Skeletal muscle satellite cell (primary cell): ENCODE results near the gene FURIN.
"Not testable (repeated sequence)": the region's sequence is repeated elsewhere in the genome, so short reads cannot be mapped to it uniquely, and the experiment has no call there.

Experiments
- H3K27me3 ChIP-seq: 2 replicates; pipeline ENCODE4 v1.7.0; 2013; ENCODE audit warnings: low read length; ENCODE audit not compliant: control insufficient read depth, insufficient read depth
- H3K36me3 ChIP-seq: 2 replicates; pipeline ENCODE4 v1.7.0; 2013; ENCODE audit warnings: mild to moderate bottlenecking, control low read depth, low read length; ENCODE audit not compliant: insufficient read depth
- H3K4me1 ChIP-seq: 2 replicates; pipeline ENCODE4 v1.7.0; 2013; ENCODE audit warnings: low read length; ENCODE audit not compliant: control insufficient read depth, insufficient read depth
- H3K4me2 ChIP-seq: 2 replicates; pipeline ENCODE4 v1.7.0; 2013; ENCODE audit warnings: mild to moderate bottlenecking, low read length
- H3K4me3 ChIP-seq: 2 replicates; pipeline ENCODE4 v1.7.0; 2013; ENCODE audit warnings: low read length
- H3K9ac ChIP-seq: 2 replicates; pipeline ENCODE4 v1.7.0; 2013; ENCODE audit warnings: mild to moderate bottlenecking, low read depth, low read length, moderate library complexity
- H3K9me3 ChIP-seq: replicated peaks from 2 replicates; pipeline ENCODE4 v1.7.0; 2013; ENCODE audit warnings: mild to moderate bottlenecking, control low read depth, low read length

The FURIN gene

GRCh38 chr15:90909449-90909848, 41.1 kb downstream of the FURIN start:
- not testable (repeated sequence) for H3K4me3 ChIP-seq, H3K27me3 ChIP-seq, H3K4me1 ChIP-seq, H3K9me3 ChIP-seq, H3K9ac ChIP-seq, H3K4me2 ChIP-seq
- peaks cover 41% of the 10 kb centered on the region for H3K36me3 ChIP-seq

GRCh38 chr15:90909976-90910375, 41.6 kb downstream of the FURIN start:
- H3K27me3 ChIP-seq, result no peaks in the 10 kb centered on the region
- no peak overlapping the region for H3K4me2 ChIP-seq
- no peaks in the 10 kb centered on the region for H3K9me3 ChIP-seq
- H3K4me1 ChIP-seq, result no peaks in the 10 kb centered on the region
- H3K36me3 ChIP-seq, result peaks cover 40% of the 10 kb centered on the region
- H3K4me3 ChIP-seq, result no peak overlapping the region
- no peak overlapping the region for H3K9ac ChIP-seq

GRCh38 chr15:90910441-90911301, 42.3 kb downstream of the FURIN start:
- H3K4me2 ChIP-seq, result no peak overlapping the region
- no peak overlapping the region for H3K9ac ChIP-seq
- H3K9me3 ChIP-seq, result no peaks in the 10 kb centered on the region
- H3K27me3 ChIP-seq, result no peaks in the 10 kb centered on the region
- H3K4me1 ChIP-seq, result no peaks in the 10 kb centered on the region
- H3K4me3 ChIP-seq, result no peak overlapping the region
- peaks cover 38% of the 10 kb centered on the region for H3K36me3 ChIP-seq

- H3K4me1 ChIP-seq, result no peaks in the 10 kb centered on the region
- no peaks in the 10 kb centered on the region for H3K27me3 ChIP-seq
- no peaks in the 10 kb centered on the region for H3K9me3 ChIP-seq
- H3K4me3 ChIP-seq, result no peak overlapping the region
- H3K9ac ChIP-seq, result no peak overlapping the region
- peaks cover 36% of the 10 kb centered on the region for H3K36me3 ChIP-seq
- no peak overlapping the region for H3K4me2 ChIP-seq
Measured at GRCh38 chr15:90911302-90911623, 42.9 kb downstream of the FURIN start.

- Histone ChIP-seq H3K27me3 (no peaks in the 10 kb centered on the region), H3K9ac (no peak overlapping the region), H3K4me1 (no peaks in the 10 kb centered on the region)
Measured at GRCh38 chr15:90911906-90912769, 43.8 kb downstream of the FURIN start.

GRCh38 chr15:90912770-90913075, 44.3 kb downstream of the FURIN start:
- Histone ChIP-seq H3K9me3 (no peaks in the 10 kb centered on the region), H3K4me1 (no peaks in the 10 kb centered on the region), H3K36me3 (peaks cover 37% of the 10 kb centered on the region), H3K27me3 (no peaks in the 10 kb centered on the region), H3K9ac (no peak overlapping the region), H3K4me3 (no peak overlapping the region), H3K4me2 (no peak overlapping the region)

More at GRCh38 chr15:90911906-90912769, 43.8 kb downstream of the FURIN start:
- H3K4me2 ChIP-seq, result no peak overlapping the region
- H3K9me3 ChIP-seq, result no peaks in the 10 kb centered on the region
- no peak overlapping the region for H3K4me3 ChIP-seq
- H3K36me3 ChIP-seq, result peaks cover 38% of the 10 kb centered on the region

GRCh38 chr15:90913398-90913944, 45.1 kb downstream of the FURIN start:
- no peak overlapping the region for H3K9ac ChIP-seq
- H3K27me3 ChIP-seq, result no peaks in the 10 kb centered on the region
- no peaks in the 10 kb centered on the region for H3K9me3 ChIP-seq
- no peak overlapping the region for H3K4me3 ChIP-seq
- H3K4me1 ChIP-seq, result no peaks in the 10 kb centered on the region
- peaks cover 40% of the 10 kb centered on the region for H3K36me3 ChIP-seq
- no peak overlapping the region for H3K4me2 ChIP-seq

GRCh38 chr15:90914305-90915080, 46.1 kb downstream of the FURIN start:
- no peaks in the 10 kb centered on the region for H3K4me1 ChIP-seq
- no peaks in the 10 kb centered on the region for H3K9me3 ChIP-seq
- H3K4me3 ChIP-seq, result no peak overlapping the region
- no peaks in the 10 kb centered on the region for H3K27me3 ChIP-seq
- no peak overlapping the region for H3K9ac ChIP-seq
- no peak overlapping the region for H3K4me2 ChIP-seq
- H3K36me3 ChIP-seq, result peaks cover 48% of the 10 kb centered on the region

- Histone ChIP-seq H3K4me2 (no peak overlapping the region), H3K36me3 (peaks cover 56% of the 10 kb centered on the region), H3K9ac (no peak overlapping the region), H3K4me1 (no peaks in the 10 kb centered on the region), H3K9me3 (no peaks in the 10 kb centered on the region), H3K27me3 (no peaks in the 10 kb centered on the region), H3K4me3 (no peak overlapping the region)
Measured at GRCh38 chr15:90915216-90915807, 46.9 kb downstream of the FURIN start.

GRCh38 chr15:90915808-90916440, 47.5 kb downstream of the FURIN start:
- no peaks in the 10 kb centered on the region for H3K27me3 ChIP-seq
- H3K9ac ChIP-seq, result no peak overlapping the region
- peaks cover 61% of the 10 kb centered on the region for H3K36me3 ChIP-seq
- no peak overlapping the region for H3K4me2 ChIP-seq
- no peaks in the 10 kb centered on the region for H3K9me3 ChIP-seq
- H3K4me1 ChIP-seq, result no peaks in the 10 kb centered on the region
- no peak overlapping the region for H3K4me3 ChIP-seq
